22Rv1 (cell line): ENCODE data around the gene CCDC30.

Experiments
- CTCF ChIP-seq: fragments of 450-650 bp; IDR thresholded peaks from 2 replicates; pipeline ENCODE4 v1.5.1; 2017; ENCODE audit warnings: mild to moderate bottlenecking
- ZFX ChIP-seq: fragments of 450-650 bp; IDR thresholded peaks from 2 replicates; pipeline ENCODE4 v1.6.1; 2017; ENCODE audit warnings: antibody characterized with exemption, borderline replicate concordance

GRCh38 chr1:42601472-42601871, 138.4 kb downstream of the CCDC30 start:
- no peak for TF ChIP-seq CTCF
- no peak for TF ChIP-seq ZFX
